Hematopoietic multipotent progenitor cell treated with erythropoietin and hydrocortisone succinate and interleukin-3 and kit ligand, for 8 days (in vitro differentiated cells): Measurements from ENCODE around the gene LRCH1.
A peak's percentile ranks its signal among the peaks of the same experiment; 100 is the strongest.
"Not testable (repeated sequence)": the region's sequence is repeated elsewhere in the genome, so short reads cannot be mapped to it uniquely, and the experiment has no call there.

Experiments used
- DNase-seq: peaks from one replicate; pipeline ENCODE4 v3.0.0-alpha.2; 2015

Gene LRCH1

DNA sequence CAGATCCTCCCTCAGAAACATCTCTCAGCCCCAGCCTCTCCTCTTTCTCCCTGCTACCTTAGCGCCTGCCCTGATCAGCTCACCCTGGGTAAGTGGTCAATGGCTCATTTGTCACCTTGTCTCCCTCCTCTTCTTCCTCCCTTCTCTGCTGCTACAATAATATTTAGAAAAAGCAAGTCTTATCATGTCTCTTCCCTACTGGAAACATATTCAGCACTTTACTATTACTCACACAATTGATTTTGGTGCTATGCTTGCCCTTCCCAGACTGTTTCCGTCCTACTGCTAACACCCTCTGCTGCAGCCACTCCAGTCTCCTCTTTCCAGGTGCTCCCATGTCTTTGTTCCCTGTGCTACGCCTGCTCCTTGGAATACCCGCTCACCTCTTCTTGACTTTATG, 208.2 kb downstream of the LRCH1 start:
- no peak for DNase-seq

GRCh38 chr13:46761866-46762265, 208.9 kb downstream of the LRCH1 start:
- DNase-seq: no peak

GRCh38 chr13:46769925-46770324, 217.0 kb downstream of the LRCH1 start:
- DNase-seq: not testable (repeated sequence)

GRCh38 chr13:46771693-46772092, 218.7 kb downstream of the LRCH1 start:
- DNase-seq: no peak

- no peak for DNase-seq
Measured at GRCh38 chr13:46773541-46773940, 220.6 kb downstream of the LRCH1 start.

GRCh38 chr13:46775385-46776107, 222.6 kb downstream of the LRCH1 start:
- no peak for DNase-seq

DNA sequence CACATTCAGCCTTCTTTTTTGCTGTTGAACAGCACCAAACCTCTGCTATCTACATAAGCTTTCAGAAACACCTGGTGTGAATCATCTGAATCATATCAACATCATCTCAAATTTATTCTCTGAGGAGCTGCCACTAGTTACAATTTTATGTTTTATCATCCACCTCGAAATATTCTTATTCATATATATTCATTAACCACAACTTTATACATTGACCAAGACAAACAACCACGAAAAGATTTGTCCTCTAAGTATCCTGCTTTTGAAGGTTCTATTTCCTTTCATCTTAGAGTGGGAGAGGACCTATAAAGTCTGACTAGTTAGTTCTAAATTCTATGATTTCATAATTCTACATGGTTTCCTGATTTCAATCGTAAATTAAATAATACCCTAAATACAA, 225.1 kb downstream of the LRCH1 start:
- DNase-seq: no peak

GRCh38 chr13:46778890-46779289, 225.9 kb downstream of the LRCH1 start:
- DNase-seq: no peak

- no peak for DNase-seq
Measured at GRCh38 chr13:46782066-46782465, 229.1 kb downstream of the LRCH1 start.

DNA sequence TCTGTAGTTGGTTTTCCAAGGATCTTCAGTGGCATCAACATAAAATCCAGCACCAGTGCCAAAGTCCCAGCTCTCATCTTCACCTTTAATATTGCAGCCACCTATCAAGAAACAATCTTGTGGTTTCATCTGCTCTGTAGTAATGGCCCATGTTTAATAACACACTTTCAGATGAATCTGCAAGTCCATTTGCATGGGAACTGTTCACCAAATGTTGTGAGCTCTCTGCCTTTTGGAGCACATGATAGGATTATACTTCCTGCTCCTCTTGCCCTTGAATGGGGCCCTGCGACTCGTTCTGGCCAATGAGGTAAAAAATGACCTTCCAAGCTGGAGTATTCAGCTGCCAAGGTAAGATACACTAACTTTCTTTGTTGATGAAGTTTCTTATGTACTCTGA, 229.7 kb downstream of the LRCH1 start:
- DNase-seq: no peak

DNA sequence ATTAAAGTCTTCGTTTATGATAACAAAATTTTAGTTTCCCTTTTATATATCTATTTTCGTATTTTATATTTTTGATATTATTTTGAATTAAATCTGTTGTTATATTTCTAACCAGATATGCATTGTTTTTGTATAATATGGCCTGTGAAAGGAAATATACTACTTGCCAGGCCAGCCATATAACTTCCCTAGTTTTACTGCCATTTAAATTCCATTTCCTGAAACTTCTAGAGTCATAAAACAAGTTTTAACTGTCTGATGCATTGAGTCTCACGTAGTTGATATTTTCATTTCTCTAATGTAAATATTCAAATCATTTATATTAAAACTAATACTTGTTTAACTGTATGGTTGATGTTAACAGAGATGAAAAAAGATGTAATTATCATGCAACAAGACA, 230.5 kb downstream of the LRCH1 start:
- DNase-seq: no peak

DNA sequence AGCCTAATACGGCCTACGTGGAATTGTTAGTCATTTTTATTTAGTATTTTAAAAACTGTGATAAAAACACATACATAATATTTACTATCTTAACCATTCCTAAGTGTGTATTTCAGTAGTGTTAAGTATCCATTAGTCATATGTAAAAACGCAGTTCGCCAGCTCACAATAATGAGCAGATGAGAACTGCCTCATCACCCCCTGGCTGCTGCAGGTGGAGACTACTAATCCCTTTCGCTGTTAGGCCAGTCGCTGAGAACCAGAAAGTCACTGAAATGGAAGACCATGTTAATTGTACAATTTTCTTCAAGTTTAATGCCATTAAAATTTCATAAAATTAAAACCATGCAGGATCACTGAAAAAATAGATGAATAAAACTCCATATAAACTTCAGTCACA, 242.4 kb downstream of the LRCH1 start:
- DNase-seq: no peak

- DNase-seq: no peak
Measured at GRCh38 chr13:46796129-46796514, 243.2 kb downstream of the LRCH1 start.

GRCh38 chr13:46796515-46797474, 243.8 kb downstream of the LRCH1 start, which contains the start of gene ESD:
TSS of gene ESD (minus strand) at chr13:46797161. CDS start at chr13:46791413, 5,748 bp downstream.
- DNase-seq: peak; percentile 89

- DNase-seq: no peak
Measured at GRCh38 chr13:46797501-46798237, 244.7 kb downstream of the LRCH1 start.

- DNase-seq: no peak
Measured at GRCh38 chr13:46799139-46799538, 246.2 kb downstream of the LRCH1 start.

DNA sequence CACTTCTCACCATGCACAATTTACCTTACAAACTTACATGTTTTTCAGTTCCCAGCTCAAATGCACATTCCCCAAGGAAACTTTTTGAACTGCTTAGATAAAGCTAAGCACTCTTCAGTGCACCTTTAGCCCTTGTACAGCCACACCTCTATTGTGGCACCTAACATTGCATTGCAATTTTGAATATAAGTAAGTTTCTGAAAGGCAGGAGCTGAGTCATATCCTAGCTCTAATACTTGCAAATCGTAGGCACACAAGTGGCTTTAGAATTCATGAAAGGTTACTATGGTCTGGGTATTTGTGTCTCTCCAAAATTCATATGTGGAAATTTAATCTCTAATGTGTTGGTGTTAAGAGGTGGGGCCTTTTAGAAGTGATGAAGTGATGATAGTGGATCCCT, 248.9 kb downstream of the LRCH1 start:
- DNase-seq: no peak
